HepG2 (cell line): ENCODE results near the gene ANKRD36C. TPM values are rescaled to one million over a fixed set of nuclear protein-coding genes. Genes with fewer than 3 reads are reported as not detected.
A peak's percentile ranks its signal among the peaks of the same experiment; 100 is the strongest.
"Not testable (repeated sequence)": the region's sequence is repeated elsewhere in the genome, so short reads cannot be mapped to it uniquely, and the experiment has no call there.

Source experiments
- ATAC-seq: fragments of 200-7000 bp; cut with Tn5 transposase; 3 replicates; pipeline ENCODE4 v1.9.1; 2020; ENCODE audit warnings: mild to moderate bottlenecking, moderate library complexity
- BruUV-seq: library from RNA; stranded (reverse); fragments of 400-500 nt; replicated peaks from 2 replicates; lab custom pipeline; 2021; lab: Mats Ljungman, UMichigan
- CTCF ChIA-PET: fragments of 300-600 bp; formaldehyde crosslinking; extraction: SDS; loops from one replicate; lab custom pipeline; 2021; ENCODE audit warnings: low total read pairs, inconsistent platforms, low intra/inter-chr PET ratio; lab: Yijun Ruan, JAX
- POLR2A ChIA-PET: fragments of 350-600 bp; sonication (Branson Sonifier 250); formaldehyde crosslinking; loops from one replicate; lab custom pipeline; 2020; ENCODE audit warnings: antibody characterized with exemption, inconsistent platforms; lab: Yijun Ruan, JAX
- DNase-seq: peaks from one replicate; pipeline ENCODE4 v3.0.0-alpha.2; 2015; ENCODE audit warnings: low spot score
- FAIRE-seq: peaks from 3 replicates; lab custom pipeline; 2011; peaks lifted over from hg19 to GRCh38; lab: Jason Lieb, UNC
- H2AFZ ChIP-seq: one replicate; pipeline ENCODE4 v1.6.1; 2011; ENCODE audit warnings: low read length, inconsistent platforms
- H3K27ac ChIP-seq: fragments of 300-600 bp; 3 replicates; pipeline ENCODE4 v1.8.0; 2011; ENCODE audit warnings: mixed run types, mild to moderate bottlenecking, mixed read lengths, low read length, inconsistent platforms; ENCODE audit not compliant: insufficient read depth; ENCODE audit errors: extremely low read length
- H3K27me3 ChIP-seq, 2 experiments: fragments of 200-600 bp in 1 of 2; 2 replicates in 1 of 2; 3 replicates in 1 of 2; pipeline versions ENCODE4 v1.6.0 to v1.8.0; 2011; ENCODE audit warnings: low read length in 2 of 2, mild to moderate bottlenecking in 2 of 2, moderate library complexity in 2 of 2, inconsistent platforms in 1 of 2; ENCODE audit not compliant: insufficient read depth in 2 of 2, control insufficient read depth in 1 of 2
- H3K36me3 ChIP-seq, 2 experiments: fragments of 200-600 bp in 1 of 2; replicated peaks in 1 of 2; 2 replicates in 1 of 2; 3 replicates in 1 of 2; pipeline versions ENCODE4 v1.5.1 to v1.8.0; 2011; ENCODE audit warnings: low read length in 2 of 2, inconsistent platforms in 1 of 2; ENCODE audit not compliant: insufficient read depth in 2 of 2, control insufficient read depth in 1 of 2
- H3K4me1 ChIP-seq: 2 replicates; pipeline ENCODE4 v1.5.1; 2012; ENCODE audit warnings: low read length, inconsistent platforms; ENCODE audit not compliant: insufficient read depth
- H3K4me2 ChIP-seq: 2 replicates; pipeline ENCODE4 v1.6.0; 2011; ENCODE audit warnings: low read depth, low read length, inconsistent platforms
- H3K4me3 ChIP-seq, 3 experiments: fragments of 200-600 bp in 1 of 3; sonication (generic), shearing (Covaris generic) in 1 of 3; replicated peaks in 1 of 3; 2 replicates each; pipeline ENCODE4 v1.5.1; 2011 to 2016; ENCODE audit warnings: low read length in 3 of 3, inconsistent platforms in 2 of 3, low read depth in 2 of 3, mild to moderate bottlenecking in 2 of 3, control low read depth in 1 of 3, mixed read lengths in 1 of 3; ENCODE audit not compliant: insufficient read depth in 1 of 3
- H3K79me2 ChIP-seq: one replicate; pipeline ENCODE4 v1.6.1; 2011; ENCODE audit warnings: low read length, inconsistent platforms; ENCODE audit not compliant: insufficient read depth
- H3K9ac ChIP-seq: 2 replicates; pipeline ENCODE4 v1.6.0; 2011; ENCODE audit warnings: mild to moderate bottlenecking, low read depth, low read length, inconsistent platforms; ENCODE audit not compliant: insufficient read depth
- H3K9me3 ChIP-seq: 2 replicates; pipeline ENCODE4 v1.5.1; 2012; ENCODE audit warnings: mild to moderate bottlenecking, low read length
- H4K20me1 ChIP-seq: 2 replicates; pipeline ENCODE4 v1.6.0; 2011; ENCODE audit warnings: inconsistent platforms, mild to moderate bottlenecking, low read length, moderate library complexity; ENCODE audit not compliant: insufficient read depth
- ZNF512B ChIP-seq: sonication (generic); formaldehyde crosslinking; IDR thresholded peaks from 2 replicates; pipeline ENCODE4 v1.5.1; 2020; ENCODE audit warnings: missing genetic modification reagents, mild to moderate bottlenecking, borderline replicate concordance
- WGBS: methylation state at CpG from one replicate; pipeline ENCODE4 v1.1.6; 2017; ENCODE audit warnings: low lambda C conversion rate; 5-methylcytosine and 5-hydroxymethylcytosine counted together
- in situ Hi-C: cut with HindIII; loops from 2 replicates; pipeline ENCODE4 v1.10.0; 2017; ENCODE audit warnings: low pct_unique_long_range_greater_than_20kb; ENCODE audit not compliant: extremely low pct_ligation_motif_present
- intact Hi-C: fragments of 100-400 bp; cut with micrococcal nuclease; formaldehyde crosslinking; loops from one replicate; pipeline ENCODE4 v1.10.0; 2022; ENCODE audit not compliant: unreplicated experiment
- polyA plus RNA-seq, 8 experiments: library from polyadenylated mRNA; depleted of rRNA in 3 of 8; stranded (reverse) in 7 of 8; unstranded in 1 of 8; fragments of >200 nt; fragmentation: Illumina TruSeq in 4 of 8; extraction: Trizol in 4 of 8; gene quantifications; 2 replicates each; pipeline versions ENCODE4 v1.2.1 to v1.2.3, GENCODE V29; 2011 to 2016; ENCODE audit warnings: low read depth in 4 of 8, missing spikeins in 1 of 8, mixed read lengths in 1 of 8; ENCODE audit not compliant: insufficient read depth in 1 of 8
- total RNA-seq, 5 experiments: library from RNA; depleted of rRNA; stranded (reverse); fragments of >200 nt; fragmentation: Illumina TruSeq; extraction: Trizol; gene quantifications; 2 replicates each; pipeline ENCODE4 v1.2.3, GENCODE V29; 2016; ENCODE audit warnings: low read depth in 1 of 5

ANKRD36C gene
- total and polyA plus RNA-seq, 2 of the 13 experiments (the other 11 are each of a cell fraction or from before 2014, with no cell fraction given) = 5.4 to 36.2 TPM

- TF ChIP-seq ZNF512B = no peak
- TF ChIP-seq, all 625 proteins: peak for 0
Measured at GRCh38 chr2:96024336-96025193, 32.9 kb upstream of the ANKRD36C start (continued).

- FAIRE-seq, H2AFZ ChIP-seq, H3K4me2 ChIP-seq, H3K79me2 ChIP-seq, H3K27me3 ChIP-seq, H3K9me3 ChIP-seq, H3K4me3 ChIP-seq, DNase-seq, BruUV-seq, H3K4me1 ChIP-seq, H3K27ac ChIP-seq, H3K9ac ChIP-seq, H3K36me3 ChIP-seq, POLR2A ChIA-PET, H4K20me1 ChIP-seq: not testable (repeated sequence)
- CTCF ChIA-PET = interaction anchor here (2.1 kb wide), 1 partner anchor 150 kb away, joined by 12 read pairs; no protein-coding TSS in a partner anchor
- 20% methylated on average over 3 of the region's 7 CpGs for WGBS
- intact Hi-C loops = loop anchor here (10.0 kb wide), 2 partner anchors 91 to 151 kb away; partner anchors contain the start of gene ADRA2B
- peak; percentile 3; the same call in 1 of the 3 replicates for ATAC-seq
- in situ Hi-C loops = loop anchor here (25.0 kb wide), 1 partner anchor 89 kb away; the partner anchor contains the start of gene ADRA2B
Measured at GRCh38 chr2:96023701-96024100, 32.1 kb upstream of the ANKRD36C start.
